Measurements from ENCODE around the gene EML6.

Gene EML6

DNA sequence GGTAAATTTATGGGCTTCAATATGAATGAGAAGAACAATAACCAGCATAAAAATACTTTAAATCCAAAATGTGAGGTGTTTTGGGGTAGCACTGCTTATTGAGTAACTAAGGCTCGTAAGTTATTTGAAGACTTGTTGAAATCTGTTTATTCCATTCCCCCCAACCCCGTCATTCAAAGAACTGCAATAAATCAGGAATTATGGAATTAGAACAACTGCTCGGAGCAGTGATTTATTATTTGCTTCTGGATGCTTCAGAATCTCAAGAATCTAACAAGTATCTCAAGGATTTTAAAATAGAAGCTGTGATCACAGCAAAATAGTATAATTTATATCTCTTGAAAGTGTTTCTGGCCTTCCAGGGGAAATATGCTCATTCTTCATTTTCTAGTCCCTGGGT is 86.8 kb downstream of the EML6 start:
- Mint-ChIP-seq H3K36me3 (no peaks in the 10 kb centered on the region), H3K4me3 (no peak overlapping the region), H3K27ac (no peak overlapping the region), H3K9me3 (peaks cover 0 to 2% of the 10 kb centered on the region in 2 donors), H3K4me1 (no peaks in the 10 kb centered on the region), H3K27me3 (peaks cover 7% of the 10 kb centered on the region in 2 donors)
- DNase-seq (no peak), ATAC-seq (replicated peaks) (no peak)

DNA sequence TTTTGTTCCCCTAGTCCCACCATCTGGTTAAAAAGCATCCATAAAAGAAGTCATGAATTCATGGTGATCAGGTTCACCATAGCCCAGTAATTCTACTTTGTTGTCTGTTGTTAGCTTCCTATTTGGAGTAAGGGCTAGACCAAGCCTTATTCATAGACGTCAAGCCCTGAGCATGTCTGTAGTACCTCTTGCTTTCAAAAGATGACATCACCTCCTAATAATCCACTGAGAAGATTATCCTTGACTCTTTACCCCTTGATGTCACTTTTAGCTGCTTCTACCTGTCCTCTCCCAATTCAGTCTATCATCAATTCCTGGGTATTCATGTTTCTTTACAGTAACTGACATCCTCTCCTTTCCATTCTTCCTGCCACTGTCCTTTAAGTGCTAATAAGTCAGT is 90.1 kb downstream of the EML6 start:
- H3K36me3 Mint-ChIP-seq, result no peaks in the 10 kb centered on the region
- no peaks in the 10 kb centered on the region for H3K4me1 Mint-ChIP-seq
- no peaks in the 10 kb centered on the region for H3K9me3 Mint-ChIP-seq
- H3K4me3 Mint-ChIP-seq, result no peak overlapping the region
- peaks cover 7% of the 10 kb centered on the region in 2 donors for H3K27me3 Mint-ChIP-seq
- no peak overlapping the region for H3K27ac Mint-ChIP-seq
- no peak for DNase-seq
- no peak for ATAC-seq (replicated peaks)

DNA sequence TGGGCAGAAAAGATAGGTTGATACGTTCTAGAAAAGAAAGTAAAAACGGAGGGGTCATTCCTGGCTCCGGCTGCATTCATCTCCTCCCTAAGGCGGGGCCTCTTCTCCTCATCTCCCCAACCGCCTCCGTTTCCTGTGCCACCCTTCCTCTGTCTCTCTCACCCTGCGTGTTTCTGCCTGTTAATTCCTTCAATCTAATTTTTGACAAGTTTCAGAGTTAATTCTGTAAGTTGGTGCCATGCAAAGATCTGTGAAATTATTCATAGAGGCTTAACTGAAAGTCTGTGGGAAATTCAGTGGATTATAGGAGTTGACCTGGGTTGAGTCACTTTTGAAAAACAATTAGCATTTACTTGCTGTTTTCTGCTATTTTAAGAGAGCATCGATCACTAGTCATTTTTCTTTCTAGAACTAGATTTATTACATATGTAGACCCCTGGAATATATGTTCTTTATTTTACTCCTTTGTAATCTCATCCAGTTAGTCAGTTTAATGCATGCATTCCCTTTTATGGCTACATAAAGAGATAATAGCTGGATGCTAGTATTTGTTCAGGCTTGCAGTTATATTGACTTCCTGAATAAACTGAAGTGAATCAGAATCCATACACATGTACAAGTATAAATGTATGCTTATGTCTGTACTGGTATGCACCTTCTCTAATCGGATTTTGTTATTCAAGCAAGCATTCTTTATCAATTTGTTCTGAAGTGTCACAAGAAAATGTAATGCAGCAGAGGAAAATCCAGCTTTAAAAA is 91.1 kb downstream of the EML6 start:
- ATAC-seq (replicated peaks) (no peak), DNase-seq (no peak)
- no peaks in the 10 kb centered on the region for H3K36me3 Mint-ChIP-seq
- no peak overlapping the region for H3K27ac Mint-ChIP-seq
- H3K9me3 Mint-ChIP-seq, result no peaks in the 10 kb centered on the region
- H3K4me3 Mint-ChIP-seq, result no peak overlapping the region
- peaks cover 7% of the 10 kb centered on the region in 2 donors for H3K27me3 Mint-ChIP-seq
- no peaks in the 10 kb centered on the region for H3K4me1 Mint-ChIP-seq

DNA sequence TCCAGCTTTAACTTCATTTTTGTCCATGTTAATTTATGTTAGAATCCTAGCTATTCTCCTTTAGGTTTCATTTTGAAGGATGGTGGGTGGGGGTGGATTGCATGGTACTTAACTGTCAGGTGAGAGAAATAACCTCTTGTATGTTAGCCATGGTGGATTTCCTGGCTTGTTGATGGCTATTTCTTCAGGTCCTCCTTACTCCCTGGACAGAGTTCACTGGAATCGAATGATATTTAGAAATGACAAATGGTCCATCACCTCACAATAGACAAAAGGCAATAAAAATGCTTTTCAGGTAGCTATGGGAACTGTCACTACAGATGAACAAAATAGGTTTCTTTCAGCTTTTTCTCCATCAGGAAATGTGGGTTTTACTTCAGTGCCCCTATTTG is 91.7 kb downstream of the EML6 start:
- H3K27ac Mint-ChIP-seq, result no peak overlapping the region

DNA sequence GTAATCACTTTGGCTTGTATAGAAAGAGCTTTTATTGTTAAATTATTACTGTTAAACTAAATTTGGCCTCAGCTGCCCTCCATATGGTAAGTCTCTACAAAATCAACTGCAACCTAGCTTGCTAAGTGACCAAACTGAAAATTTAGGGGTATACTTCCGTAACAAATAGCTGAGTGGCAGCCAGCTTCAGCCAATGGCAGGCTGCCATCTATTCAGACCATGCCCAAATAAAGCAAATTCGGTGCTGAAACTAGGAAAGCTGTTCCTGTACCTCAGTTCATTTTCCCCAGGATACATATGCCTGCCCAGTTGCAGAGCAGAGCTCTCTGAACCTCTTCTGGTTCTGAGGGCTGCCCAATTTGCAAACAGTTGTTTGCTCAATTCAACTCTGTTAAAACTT is 94.8 kb downstream of the EML6 start:
- H3K4me1 Mint-ChIP-seq, result no peaks in the 10 kb centered on the region
- DNase-seq (no peak), ATAC-seq (replicated peaks) (no peak)
- H3K27ac Mint-ChIP-seq, result no peak overlapping the region
- H3K36me3 Mint-ChIP-seq, result no peaks in the 10 kb centered on the region
- no peaks in the 10 kb centered on the region for H3K9me3 Mint-ChIP-seq
- no peak overlapping the region for H3K4me3 Mint-ChIP-seq
- no peaks in the 10 kb centered on the region for H3K27me3 Mint-ChIP-seq

More for the DNA sequence above, 91.7 kb downstream of the EML6 start:
- Mint-ChIP-seq H3K4me1 (no peaks in the 10 kb centered on the region), H3K36me3 (no peaks in the 10 kb centered on the region), H3K9me3 (no peaks in the 10 kb centered on the region), H3K4me3 (no peak overlapping the region), H3K27me3 (peaks cover 7% of the 10 kb centered on the region in 2 donors)
- ATAC-seq (replicated peaks) (no peak), DNase-seq (no peak)

DNA sequence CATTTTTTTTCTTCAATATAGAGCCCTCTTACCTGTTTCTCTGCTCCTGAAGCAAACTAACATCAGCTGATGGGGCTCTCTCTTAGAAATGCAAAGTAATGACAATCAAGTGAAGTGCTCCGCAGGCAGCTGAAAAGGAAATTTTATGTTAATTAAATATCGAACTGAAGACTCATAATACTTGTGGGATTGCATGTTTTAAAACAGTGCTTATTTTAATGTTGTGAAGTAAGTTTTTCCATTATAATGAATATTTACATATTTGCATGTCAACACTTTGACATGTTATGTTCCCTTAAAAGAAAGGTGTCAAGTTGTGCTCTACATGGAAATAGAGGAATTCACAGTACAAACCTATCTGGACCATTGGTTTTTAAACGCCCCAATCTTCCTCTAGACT is 97.1 kb downstream of the EML6 start:
- Mint-ChIP-seq H3K9me3 (no peaks in the 10 kb centered on the region), H3K27me3 (no peaks in the 10 kb centered on the region), H3K4me3 (no peak overlapping the region), H3K4me1 (no peaks in the 10 kb centered on the region), H3K27ac (no peak overlapping the region), H3K36me3 (no peaks in the 10 kb centered on the region)
- ATAC-seq (replicated peaks) (no peak), DNase-seq (no peak)

DNA sequence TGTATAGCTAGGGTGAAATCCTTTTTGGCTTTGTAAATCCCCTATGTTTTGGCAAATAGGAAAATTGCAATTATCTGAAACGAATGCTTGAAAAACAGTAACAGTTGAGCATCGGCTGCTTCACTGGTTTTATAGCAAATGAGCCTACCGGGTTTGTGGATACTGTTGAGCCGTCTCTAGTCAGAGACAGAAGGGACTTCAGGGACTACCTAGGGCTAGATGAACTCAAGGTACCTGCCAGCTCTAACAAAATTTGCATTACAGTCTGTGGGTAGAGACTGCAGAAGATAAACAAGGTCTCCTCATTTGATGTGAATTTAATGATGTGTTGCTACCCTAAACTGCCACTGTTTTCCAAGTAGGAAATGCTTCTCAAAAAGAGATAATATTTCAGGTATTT is 101.1 kb downstream of the EML6 start:
- H3K36me3 Mint-ChIP-seq, result no peaks in the 10 kb centered on the region
- H3K4me1 Mint-ChIP-seq, result no peaks in the 10 kb centered on the region
- no peak overlapping the region for H3K4me3 Mint-ChIP-seq
- no peak overlapping the region for H3K27ac Mint-ChIP-seq
- no peaks in the 10 kb centered on the region for H3K27me3 Mint-ChIP-seq
- no peaks in the 10 kb centered on the region for H3K9me3 Mint-ChIP-seq
- ATAC-seq (replicated peaks) (no peak), DNase-seq (no peak)

DNA sequence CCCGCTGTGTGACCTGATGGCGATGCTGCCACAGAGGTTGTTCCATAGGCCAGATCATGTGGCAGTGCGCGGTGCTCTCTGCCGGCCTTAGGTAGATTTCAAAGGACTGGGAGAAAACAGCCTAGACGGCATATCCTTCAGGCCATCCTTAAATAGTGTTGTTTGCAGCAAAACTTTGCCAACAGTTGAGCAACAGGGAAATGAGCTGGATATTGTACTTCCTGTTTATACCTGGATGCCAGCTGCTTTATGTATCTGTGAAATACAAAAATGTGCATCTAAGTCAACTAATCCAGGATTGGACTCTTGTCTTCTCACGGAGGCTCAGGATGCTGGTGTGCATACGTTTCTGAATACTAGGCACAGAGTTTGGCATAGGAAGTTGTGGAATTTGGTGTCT is 107.1 kb downstream of the EML6 start:
- no peaks in the 10 kb centered on the region for H3K9me3 Mint-ChIP-seq
- no peaks in the 10 kb centered on the region for H3K4me1 Mint-ChIP-seq
- ATAC-seq (replicated peaks), result no peak
- no peak for DNase-seq
- H3K27ac Mint-ChIP-seq, result no peak overlapping the region
- no peaks in the 10 kb centered on the region for H3K27me3 Mint-ChIP-seq
- no peaks in the 10 kb centered on the region for H3K36me3 Mint-ChIP-seq
- no peak overlapping the region for H3K4me3 Mint-ChIP-seq

DNA sequence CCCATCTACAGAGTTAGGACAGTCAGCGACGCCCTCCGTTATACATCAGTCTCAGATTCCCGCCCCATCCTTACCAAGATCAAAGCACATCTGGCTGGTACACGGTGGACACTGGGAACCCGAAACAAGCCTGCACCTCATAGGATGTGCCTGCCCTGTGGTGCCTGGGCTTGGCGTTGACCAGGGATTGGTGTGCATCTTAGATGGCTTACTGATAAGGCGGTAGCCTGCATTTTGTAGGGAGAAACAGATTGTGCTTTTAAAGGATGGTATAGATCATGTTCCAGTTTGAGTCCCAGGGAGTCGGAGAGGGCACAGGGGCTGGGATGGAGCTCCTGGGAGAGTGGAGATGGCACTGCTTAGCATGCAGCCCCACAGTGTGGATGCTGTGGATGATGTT is 108.0 kb downstream of the EML6 start:
- Mint-ChIP-seq H3K4me3 (no peak overlapping the region), H3K4me1 (no peaks in the 10 kb centered on the region), H3K27me3 (no peaks in the 10 kb centered on the region), H3K9me3 (no peaks in the 10 kb centered on the region), H3K36me3 (no peaks in the 10 kb centered on the region), H3K27ac (no peak overlapping the region)
- DNase-seq (no peak), ATAC-seq (replicated peaks) (no peak)

DNA sequence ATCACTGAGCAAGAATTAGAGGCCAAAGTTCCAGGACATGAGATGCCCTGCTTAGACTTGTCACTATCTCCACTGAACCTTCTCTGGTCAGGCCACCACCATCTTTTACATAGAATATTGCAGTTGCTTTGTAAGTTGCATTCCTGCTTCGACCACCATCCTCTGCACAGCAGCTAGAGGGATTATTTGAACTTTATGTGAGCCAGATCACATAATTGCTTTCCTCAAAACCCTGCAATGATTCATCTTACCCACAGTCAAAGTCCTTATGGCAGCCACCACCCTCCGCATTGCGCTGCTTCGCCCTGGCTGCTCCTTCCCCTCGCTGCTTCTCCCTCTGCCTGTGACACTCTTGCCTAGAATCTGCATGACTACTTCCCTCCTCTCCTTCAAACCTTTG is 111.3 kb downstream of the EML6 start:
- Mint-ChIP-seq H3K27me3 (no peaks in the 10 kb centered on the region), H3K27ac (no peak overlapping the region), H3K36me3 (no peaks in the 10 kb centered on the region), H3K4me1 (peaks cover 2 to 5% of the 10 kb centered on the region in 2 donors), H3K9me3 (no peaks in the 10 kb centered on the region), H3K4me3 (no peak overlapping the region)
- DNase-seq (no peak), ATAC-seq (replicated peaks) (no peak)

DNA sequence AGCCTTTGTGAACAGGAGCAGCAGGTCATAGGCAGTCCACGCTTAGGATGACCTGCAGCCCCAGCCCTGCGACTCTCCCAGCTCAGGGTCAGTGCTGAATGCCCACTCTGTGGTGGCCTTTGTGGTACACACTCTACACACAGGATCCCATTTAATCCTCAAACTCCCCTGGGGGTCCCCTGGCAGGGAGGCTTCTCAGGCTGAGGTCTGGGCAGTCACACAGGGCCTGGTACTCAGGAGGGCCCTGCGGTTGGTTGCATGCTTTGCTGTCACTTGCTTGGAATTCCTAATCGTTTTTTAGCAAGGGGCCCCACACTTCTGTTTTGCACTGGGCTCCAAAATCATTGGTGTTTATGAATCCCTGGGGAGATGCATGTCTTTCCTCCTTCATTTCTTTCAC is 113.0 kb downstream of the EML6 start:
- H3K27me3 Mint-ChIP-seq, result no peaks in the 10 kb centered on the region
- no peak for ATAC-seq (replicated peaks)
- no peak for DNase-seq
- no peaks in the 10 kb centered on the region for H3K36me3 Mint-ChIP-seq
- no peak overlapping the region for H3K27ac Mint-ChIP-seq
- H3K4me1 Mint-ChIP-seq, result peaks cover 2 to 5% of the 10 kb centered on the region in 2 donors
- H3K4me3 Mint-ChIP-seq, result no peak overlapping the region
- H3K9me3 Mint-ChIP-seq, result no peaks in the 10 kb centered on the region

DNA sequence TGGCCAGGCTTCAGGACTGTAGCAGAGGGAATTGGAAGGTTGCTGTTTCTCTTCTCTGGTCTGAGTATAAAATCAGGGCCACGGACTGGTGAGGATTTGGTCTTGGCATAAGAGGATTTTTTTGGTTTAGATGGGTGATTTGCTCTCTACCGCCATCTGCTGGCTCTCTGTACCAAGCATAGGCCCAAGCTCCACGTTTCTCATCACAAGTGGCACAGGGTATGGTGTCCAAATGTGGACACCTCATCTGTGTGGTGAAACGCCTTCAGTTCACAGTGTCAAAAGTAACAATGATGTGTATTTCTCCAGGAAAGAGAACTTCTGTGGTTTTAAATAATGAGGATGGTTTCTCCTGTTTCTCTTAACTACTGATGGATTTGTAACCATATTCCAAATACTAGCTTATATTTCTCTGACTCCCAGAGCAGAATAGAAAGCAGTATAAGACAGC is 115.1 kb downstream of the EML6 start:
- Mint-ChIP-seq H3K4me1 (peaks cover 2 to 5% of the 10 kb centered on the region in 2 donors), H3K9me3 (no peaks in the 10 kb centered on the region), H3K27me3 (no peaks in the 10 kb centered on the region), H3K27ac (no peak overlapping the region), H3K36me3 (no peaks in the 10 kb centered on the region), H3K4me3 (no peak overlapping the region)
- peak; percentile 92 to 98 for ATAC-seq (replicated peaks)
- DNase-seq, result peak; percentile 29

DNA sequence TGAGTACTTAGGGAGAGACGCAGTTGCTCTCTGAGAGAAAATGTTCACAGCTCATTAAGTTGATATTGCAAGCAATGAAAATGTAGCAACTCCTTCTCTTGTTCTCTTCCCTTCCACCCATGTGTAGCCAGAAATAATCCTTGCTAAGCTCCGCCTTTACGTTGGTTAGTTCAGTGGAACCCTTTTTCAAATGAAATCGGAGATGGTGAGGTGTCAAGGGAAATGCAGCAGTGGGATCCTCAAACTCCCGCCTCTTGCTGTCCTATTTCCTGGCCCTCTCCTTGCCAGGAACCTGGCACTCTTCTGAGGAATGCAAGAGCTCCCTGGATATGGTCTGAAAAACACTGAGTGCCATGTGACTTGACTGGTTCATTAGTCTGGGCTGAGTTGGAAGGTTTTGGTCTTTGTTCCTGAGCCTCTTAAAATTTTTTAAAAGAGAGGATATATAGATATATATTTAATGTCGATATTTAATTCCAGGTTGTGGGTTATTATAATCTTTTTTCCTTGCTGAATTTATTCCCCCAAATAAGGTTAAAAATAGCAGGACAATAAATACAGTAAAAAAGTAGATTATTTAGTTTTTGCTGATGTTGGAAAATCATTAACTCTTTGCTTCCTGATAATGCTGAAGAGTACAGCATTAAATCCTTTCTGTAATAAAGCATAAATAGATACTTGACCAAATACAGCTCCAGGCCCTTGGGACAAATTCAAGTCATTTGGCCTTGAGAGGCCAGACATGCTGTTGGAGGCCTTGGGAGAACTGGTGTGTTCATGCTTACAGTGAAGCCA is 116.2 kb downstream of the EML6 start:
- DNase-seq, result no peak
- Mint-ChIP-seq H3K9me3 (no peaks in the 10 kb centered on the region), H3K4me1 (peaks cover 2 to 5% of the 10 kb centered on the region in 2 donors), H3K4me3 (no peak overlapping the region), H3K27me3 (no peaks in the 10 kb centered on the region), H3K27ac (no peak overlapping the region), H3K36me3 (no peaks in the 10 kb centered on the region)
- no peak for ATAC-seq (replicated peaks)

DNA sequence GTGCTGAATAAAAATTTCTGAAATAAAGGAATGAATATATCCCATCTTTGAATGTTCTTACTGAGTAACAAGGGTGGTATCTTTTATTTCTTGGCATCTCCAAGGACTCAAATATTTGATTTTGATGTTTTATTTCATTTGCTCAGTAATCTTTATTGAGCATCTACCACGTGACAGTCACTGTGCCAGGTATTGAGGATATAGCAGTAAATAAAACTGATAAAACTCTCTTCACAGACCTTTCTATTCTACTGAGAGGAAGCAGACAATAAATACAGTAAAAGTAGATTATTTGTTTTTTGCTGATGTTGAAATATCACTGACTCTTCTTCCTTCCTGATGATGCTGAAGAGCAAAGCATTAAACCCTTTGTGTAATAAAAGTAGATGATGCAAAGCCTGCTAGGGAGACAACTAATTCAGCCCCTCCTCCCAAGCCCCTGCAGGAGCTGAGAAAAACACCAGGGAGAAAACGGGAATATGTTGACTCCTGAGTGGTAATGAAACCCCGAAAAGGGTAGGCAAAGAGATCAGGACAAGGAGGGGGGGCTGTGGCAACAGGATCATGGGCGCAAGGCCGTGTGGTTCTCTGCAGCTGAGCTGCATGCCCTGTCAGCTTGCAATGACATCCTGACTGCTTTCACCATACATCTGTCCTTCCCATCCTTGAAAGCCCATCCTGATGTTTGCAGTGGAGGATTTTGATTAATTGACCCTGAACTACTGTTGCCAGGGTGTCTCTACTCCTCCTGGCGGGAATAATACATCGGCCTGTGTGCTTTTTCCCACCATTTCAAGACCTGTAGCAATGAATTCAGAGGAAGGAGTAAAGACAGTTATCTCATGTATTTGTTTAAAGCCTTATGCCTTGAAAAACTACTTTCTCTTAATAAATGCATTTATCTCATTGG is 117.4 kb downstream of the EML6 start:
- ATAC-seq (replicated peaks), result no peak
- H3K4me1 Mint-ChIP-seq, result peaks cover 5 to 15% of the 10 kb centered on the region in 2 donors
- H3K4me3 Mint-ChIP-seq, result no peak overlapping the region
- no peak for DNase-seq
- no peaks in the 10 kb centered on the region for H3K9me3 Mint-ChIP-seq
- H3K27me3 Mint-ChIP-seq, result no peaks in the 10 kb centered on the region
- H3K36me3 Mint-ChIP-seq, result no peaks in the 10 kb centered on the region
- H3K27ac Mint-ChIP-seq, result no peak overlapping the region

All from stimulated activated naive B cell treated with anti-CD40 and anti-IgM and Interleukin-4, amounts not matched to agents 10 μg/mL and 1 μg/mL and 100 μg/mL, for 72 hours (primary cell).